C4-2B (cell line): ENCODE data around the gene FDXACB1.

Experiments
- H3K27ac ChIP-seq: fragments of 450-650 bp; 2 replicates; pipeline ENCODE4 v1.5.1; 2017
- CTCF ChIP-seq: fragments of 450-650 bp; conservative IDR thresholded peaks from 2 replicates; pipeline ENCODE4 v1.5.1; 2017; ENCODE audit warnings: mild to moderate bottlenecking
- ZFX ChIP-seq: fragments of 450-650 bp; IDR thresholded peaks from 2 replicates; pipeline ENCODE4 v1.6.1; 2017

Gene FDXACB1

GRCh38 chr11:111833524-111833923 is 45.4 kb downstream of the FDXACB1 start:
- TF ChIP-seq CTCF (peak; percentile 13; the same call in 1 of the 2 replicates), ZFX (no peak)
- no peak overlapping the region for H3K27ac ChIP-seq

- TF ChIP-seq CTCF (no peak), ZFX (no peak)
- no peak overlapping the region for H3K27ac ChIP-seq
Measured at GRCh38 chr11:111829185-111829968, 49.6 kb downstream of the FDXACB1 start.

GRCh38 chr11:111826322-111826950 is 52.5 kb downstream of the FDXACB1 start:
- H3K27ac ChIP-seq: no peak overlapping the region
- no peak for TF ChIP-seq ZFX
- no peak for TF ChIP-seq CTCF
